ENCODE measurements around the gene INAVA. TPM values are rescaled to one million over a fixed set of nuclear protein-coding genes. Genes with fewer than 3 reads are reported as not detected.

INAVA gene
- total RNA-seq, 2 donors from 2014 or later, result 59.5 to 61.5 TPM

GRCh38 chr1:200866116-200866515 is 28.6 kb upstream of the INAVA start:
- no peak for DNase-seq
- Mint-ChIP-seq H3K27me3 (ENCODE audit: insufficient read depth) (no peaks in the 10 kb centered on the region), H3K4me3 (no peak overlapping the region), H3K9me3 (no peaks in the 10 kb centered on the region), H3K36me3 (ENCODE audit: low read depth) (peaks cover 8% of the 10 kb centered on the region), H3K4me1 (peaks cover 7% of the 10 kb centered on the region), H3K27ac (no peak overlapping the region)
- Histone ChIP-seq H3K36me3 (ENCODE audit: control insufficient read depth, insufficient read depth, low read length) (peaks cover 21% of the 10 kb centered on the region), H3K27ac (ENCODE audit: low read depth, low read length) (no peak overlapping the region), H3K9ac (ENCODE audit: extremely low read depth, low read length, poor library complexity, severe bottlenecking) (no peak overlapping the region), H3K27me3 (ENCODE audit: control insufficient read depth, insufficient read depth, low read length, poor library complexity, severe bottlenecking) (no peaks in the 10 kb centered on the region), H3K9me3 (ENCODE audit: control insufficient read depth, low read length) (no peaks in the 10 kb centered on the region), H3K4me3 (ENCODE audit: low read length) (no peak overlapping the region), H3K4me1 (ENCODE audit: control insufficient read depth, insufficient read depth, low read length) (no peaks in the 10 kb centered on the region)
- 90% methylated on average over 3 of the region's 3 CpGs for WGBS, 2 experiments (ENCODE audit: insufficient coverage in 1 of 2, insufficient read length in 1 of 2)
- TF ChIP-seq CTCF (conservative IDR thresholded peaks at IDR 0.05), result no peak

GRCh38 chr1:200866521-200866920 is 28.2 kb upstream of the INAVA start:
- H3K27ac Mint-ChIP-seq, result no peak overlapping the region
- no peaks in the 10 kb centered on the region for H3K4me1 ChIP-seq (ENCODE audit: control insufficient read depth, insufficient read depth, low read length)
- WGBS, 2 experiments (ENCODE audit: insufficient coverage in 1 of 2, insufficient read length in 1 of 2), result 78 to 86% methylated on average over 2 to 5 of the region's 5 CpGs
- H3K4me3 Mint-ChIP-seq, result no peak overlapping the region
- H3K9me3 ChIP-seq (ENCODE audit: control insufficient read depth, low read length), result no peaks in the 10 kb centered on the region
- H3K36me3 Mint-ChIP-seq (ENCODE audit: low read depth), result peaks cover 8% of the 10 kb centered on the region
- no peaks in the 10 kb centered on the region for H3K9me3 Mint-ChIP-seq
- peaks cover 2% of the 10 kb centered on the region for H3K27me3 Mint-ChIP-seq (ENCODE audit: insufficient read depth)
- no peak for DNase-seq
- TF ChIP-seq CTCF (conservative IDR thresholded peaks at IDR 0.05), result no peak
- H3K4me3 ChIP-seq (ENCODE audit: low read length), result no peak overlapping the region
- H3K36me3 ChIP-seq (ENCODE audit: control insufficient read depth, insufficient read depth, low read length), result peaks cover 21% of the 10 kb centered on the region
- H3K27ac ChIP-seq (ENCODE audit: low read depth, low read length), result no peak overlapping the region
- H3K4me1 Mint-ChIP-seq, result peaks cover 7% of the 10 kb centered on the region
- H3K9ac ChIP-seq (ENCODE audit: extremely low read depth, low read length, poor library complexity, severe bottlenecking), result no peak overlapping the region
- no peaks in the 10 kb centered on the region for H3K27me3 ChIP-seq (ENCODE audit: control insufficient read depth, insufficient read depth, low read length, poor library complexity, severe bottlenecking)

GRCh38 chr1:200867018-200867811 is 27.5 kb upstream of the INAVA start:
- DNase-seq, result no peak
- Mint-ChIP-seq H3K4me1 (peaks cover 7% of the 10 kb centered on the region), H3K9me3 (no peaks in the 10 kb centered on the region), H3K27me3 (ENCODE audit: insufficient read depth) (peaks cover 8% of the 10 kb centered on the region), H3K36me3 (ENCODE audit: low read depth) (peaks cover 8% of the 10 kb centered on the region), H3K27ac (no peak overlapping the region), H3K4me3 (no peak overlapping the region)
- Histone ChIP-seq H3K9me3 (ENCODE audit: control insufficient read depth, low read length) (no peaks in the 10 kb centered on the region), H3K4me1 (ENCODE audit: control insufficient read depth, insufficient read depth, low read length) (no peaks in the 10 kb centered on the region), H3K9ac (ENCODE audit: extremely low read depth, low read length, poor library complexity, severe bottlenecking) (no peak overlapping the region), H3K27ac (ENCODE audit: low read depth, low read length) (no peak overlapping the region), H3K36me3 (ENCODE audit: control insufficient read depth, insufficient read depth, low read length) (peaks cover 20% of the 10 kb centered on the region), H3K4me3 (ENCODE audit: low read length) (no peak overlapping the region), H3K27me3 (ENCODE audit: control insufficient read depth, insufficient read depth, low read length, poor library complexity, severe bottlenecking) (no peaks in the 10 kb centered on the region)
- TF ChIP-seq CTCF (conservative IDR thresholded peaks at IDR 0.05), result no peak
- WGBS, 2 experiments (ENCODE audit: insufficient coverage in 1 of 2, insufficient read length in 1 of 2), result 91 to 92% methylated on average over 8 to 11 of the region's 11 CpGs

Measured in endodermal cell (in vitro differentiated cells).